OCI-LY7 (cell line): ENCODE results near the gene CCDC88B.

Experiments used
- EZH2phosphoT487 ChIP-seq: fragments of 200-600 bp; sonication (generic); IDR thresholded peaks from 2 replicates; pipeline ENCODE4 v1.6.1; 2018; ENCODE audit warnings: low read depth, borderline replicate concordance, mild to moderate bottlenecking, mixed run types, antibody characterized with exemption, low read length, moderate library complexity, mixed read lengths
- TF ChIP-seq, protein P1 (sequence below): fragments of 200-600 bp; sonication (generic); conservative IDR thresholded peaks from 2 replicates; pipeline ENCODE4 v1.5.1; 2014; ENCODE audit warnings: mild to moderate bottlenecking, antibody characterized with exemption, low read length, moderate library complexity, mixed read lengths

DNA sequence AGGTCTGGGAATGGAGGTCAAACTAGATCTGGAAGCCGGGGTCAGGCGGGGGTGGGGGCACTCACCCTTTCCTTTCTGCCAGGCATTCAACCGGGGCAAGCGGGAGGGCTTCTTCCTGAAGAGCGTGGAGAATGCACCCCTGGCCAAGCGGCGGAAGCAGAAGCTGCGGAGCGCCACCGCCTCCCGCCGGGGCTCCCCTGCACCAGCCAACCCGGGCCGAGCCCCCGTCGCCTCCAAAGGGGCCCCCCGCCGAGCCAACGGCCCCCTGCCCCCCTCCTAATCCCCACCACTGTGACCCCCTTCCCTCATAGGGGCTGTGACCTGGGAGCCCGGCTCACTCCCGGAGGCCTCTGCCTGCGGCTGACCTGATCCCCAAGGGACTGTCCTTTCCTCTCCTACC, 31.2 kb downstream of the CCDC88B start:
- TF ChIP-seq, protein P1, sequence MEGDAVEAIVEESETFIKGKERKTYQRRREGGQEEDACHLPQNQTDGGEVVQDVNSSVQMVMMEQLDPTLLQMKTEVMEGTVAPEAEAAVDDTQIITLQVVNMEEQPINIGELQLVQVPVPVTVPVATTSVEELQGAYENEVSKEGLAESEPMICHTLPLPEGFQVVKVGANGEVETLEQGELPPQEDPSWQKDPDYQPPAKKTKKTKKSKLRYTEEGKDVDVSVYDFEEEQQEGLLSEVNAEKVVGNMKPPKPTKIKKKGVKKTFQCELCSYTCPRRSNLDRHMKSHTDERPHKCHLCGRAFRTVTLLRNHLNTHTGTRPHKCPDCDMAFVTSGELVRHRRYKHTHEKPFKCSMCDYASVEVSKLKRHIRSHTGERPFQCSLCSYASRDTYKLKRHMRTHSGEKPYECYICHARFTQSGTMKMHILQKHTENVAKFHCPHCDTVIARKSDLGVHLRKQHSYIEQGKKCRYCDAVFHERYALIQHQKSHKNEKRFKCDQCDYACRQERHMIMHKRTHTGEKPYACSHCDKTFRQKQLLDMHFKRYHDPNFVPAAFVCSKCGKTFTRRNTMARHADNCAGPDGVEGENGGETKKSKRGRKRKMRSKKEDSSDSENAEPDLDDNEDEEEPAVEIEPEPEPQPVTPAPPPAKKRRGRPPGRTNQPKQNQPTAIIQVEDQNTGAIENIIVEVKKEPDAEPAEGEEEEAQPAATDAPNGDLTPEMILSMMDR = no peak
- no peak for TF ChIP-seq EZH2phosphoT487
